Measurements from ENCODE around the gene GOLM1. TPM values are rescaled to one million over a fixed set of nuclear protein-coding genes. Genes with fewer than 3 reads are reported as not detected.

Gene GOLM1
- total RNA-seq, 5 donors from 2014 or later (not counting 1 experiment from before 2014, with no cell fraction given), result 0.75 to 2.4 (median 1.5) TPM

- peaks cover 0 to 4% of the 10 kb centered on the region in 2 donors for H3K27me3 Mint-ChIP-seq
- WGBS (ENCODE audit: insufficient coverage), result no CpG with 5 or more reads among the region's 5 CpGs
- ATAC-seq (replicated peaks in 1 of 4) (no peak), DNase-seq (no peak)
- Histone ChIP-seq H3K9me3 (no peaks in the 10 kb centered on the region), H3K4me3 (ENCODE audit: control insufficient read depth in 1 of 2, extremely low read depth in 1 of 2, low read length in 1 of 2) (no peak overlapping the region), H3K27ac (ENCODE audit: low read length) (no peak overlapping the region), H3K4me1 (ENCODE audit: control insufficient read depth in 1 of 2, extremely low read depth in 1 of 2, insufficient read depth in 2 of 2, low read length in 2 of 2) (no peaks in the 10 kb centered on the region), H3K27me3 (replicated peaks in 1 of 2; ENCODE audit: control insufficient read depth in 2 of 2, extremely low read depth in 1 of 2, insufficient read depth in 2 of 2, low read length in 1 of 2) (no peaks in the 10 kb centered on the region), H3K36me3 (ENCODE audit: control insufficient read depth in 2 of 2, extremely low read depth in 1 of 2, insufficient read depth in 1 of 2, low read length in 1 of 2) (no peaks in the 10 kb centered on the region)
- ChIA-PET POLR2A (no interaction called here), CTCF (no interaction called here)
- no peaks in the 10 kb centered on the region for H3K36me3 Mint-ChIP-seq
- no peak overlapping the region for H3K4me3 Mint-ChIP-seq
- no peaks in the 10 kb centered on the region for H3K4me1 Mint-ChIP-seq
- H3K9me3 Mint-ChIP-seq, result no peaks in the 10 kb centered on the region
- H3K27ac Mint-ChIP-seq, result no peak overlapping the region
These were observed 57.0 kb downstream of the GOLM1 start for GRCh38 chr9:86042199-86042978.

- DNase-seq (no peak), ATAC-seq (replicated peaks in 1 of 4) (no peak)
- Mint-ChIP-seq H3K27me3 (peaks cover 4% of the 10 kb centered on the region in 2 donors), H3K4me1 (no peaks in the 10 kb centered on the region), H3K36me3 (no peaks in the 10 kb centered on the region), H3K27ac (no peak overlapping the region), H3K9me3 (no peaks in the 10 kb centered on the region), H3K4me3 (no peak overlapping the region)
- H3K4me3 ChIP-seq (ENCODE audit: control insufficient read depth in 1 of 2, extremely low read depth in 1 of 2, low read length in 1 of 2), result no peak overlapping the region
- ChIA-PET POLR2A (no interaction called here), CTCF (interaction anchor here in 1 of 2 donors (0.6 kb wide), 1 partner anchor 188 kb away, joined by 4 read pairs; no protein-coding TSS in a partner anchor)
- H3K36me3 ChIP-seq (ENCODE audit: control insufficient read depth in 2 of 2, extremely low read depth in 1 of 2, insufficient read depth in 1 of 2, low read length in 1 of 2), result no peaks in the 10 kb centered on the region
- no peaks in the 10 kb centered on the region for H3K4me1 ChIP-seq (ENCODE audit: control insufficient read depth in 1 of 2, extremely low read depth in 1 of 2, insufficient read depth in 2 of 2, low read length in 2 of 2)
- H3K27ac ChIP-seq (ENCODE audit: low read length), result no peak overlapping the region
- WGBS (ENCODE audit: insufficient coverage), result 83% methylated on average over 3 of the region's 8 CpGs
- H3K27me3 ChIP-seq (replicated peaks in 1 of 2; ENCODE audit: control insufficient read depth in 2 of 2, extremely low read depth in 1 of 2, insufficient read depth in 2 of 2, low read length in 1 of 2), result peaks cover 0 to under 1% of the 10 kb centered on the region in 2 experiments
- H3K9me3 ChIP-seq, result no peaks in the 10 kb centered on the region
These were observed 58.0 kb downstream of the GOLM1 start for GRCh38 chr9:86041311-86041741.

GRCh38 chr9:86040861-86041155 is 58.5 kb downstream of the GOLM1 start:
- no peak overlapping the region for H3K4me3 Mint-ChIP-seq
- CTCF ChIA-PET, result no interaction called here
- no peaks in the 10 kb centered on the region for H3K4me1 ChIP-seq (ENCODE audit: control insufficient read depth in 1 of 2, extremely low read depth in 1 of 2, insufficient read depth in 2 of 2, low read length in 2 of 2)

GRCh38 chr9:86039991-86040860 is 59.1 kb downstream of the GOLM1 start:
- H3K27me3 Mint-ChIP-seq, result peaks cover 4% of the 10 kb centered on the region in 2 donors
- H3K4me3 Mint-ChIP-seq, result no peak overlapping the region
- Histone ChIP-seq H3K36me3 (ENCODE audit: control insufficient read depth in 2 of 2, extremely low read depth in 1 of 2, insufficient read depth in 1 of 2, low read length in 1 of 2) (no peaks in the 10 kb centered on the region), H3K4me3 (ENCODE audit: control insufficient read depth in 1 of 2, extremely low read depth in 1 of 2, low read length in 1 of 2) (no peak overlapping the region), H3K4me1 (ENCODE audit: control insufficient read depth in 1 of 2, extremely low read depth in 1 of 2, insufficient read depth in 2 of 2, low read length in 2 of 2) (no peaks in the 10 kb centered on the region), H3K27ac (ENCODE audit: low read length) (no peak overlapping the region), H3K9me3 (no peaks in the 10 kb centered on the region), H3K27me3 (replicated peaks in 1 of 2; ENCODE audit: control insufficient read depth in 2 of 2, extremely low read depth in 1 of 2, insufficient read depth in 2 of 2, low read length in 1 of 2) (peaks cover 0 to 4% of the 10 kb centered on the region in 2 experiments)
- POLR2A ChIA-PET, result no interaction called here
- no peaks in the 10 kb centered on the region for H3K36me3 Mint-ChIP-seq
- ATAC-seq (replicated peaks in 1 of 4) (no peak), DNase-seq (no peak)
- CTCF ChIA-PET, result interaction anchor here in 1 of 2 donors (0.7 kb wide), 1 partner anchor 411 kb away, joined by 8 read pairs; no protein-coding TSS in a partner anchor
- H3K4me1 Mint-ChIP-seq, result no peaks in the 10 kb centered on the region
- H3K9me3 Mint-ChIP-seq, result no peaks in the 10 kb centered on the region
- WGBS (ENCODE audit: insufficient coverage), result 85% methylated on average over 12 of the region's 12 CpGs
- no peak overlapping the region for H3K27ac Mint-ChIP-seq

More at GRCh38 chr9:86040861-86041155, 58.5 kb downstream of the GOLM1 start:
- 84% methylated on average over 2 of the region's 3 CpGs for WGBS (ENCODE audit: insufficient coverage)
- Histone ChIP-seq H3K27ac (ENCODE audit: low read length) (no peak overlapping the region), H3K4me3 (ENCODE audit: control insufficient read depth in 1 of 2, extremely low read depth in 1 of 2, low read length in 1 of 2) (no peak overlapping the region), H3K27me3 (replicated peaks in 1 of 2; ENCODE audit: control insufficient read depth in 2 of 2, extremely low read depth in 1 of 2, insufficient read depth in 2 of 2, low read length in 1 of 2) (peaks cover 0 to 4% of the 10 kb centered on the region in 2 experiments), H3K36me3 (ENCODE audit: control insufficient read depth in 2 of 2, extremely low read depth in 1 of 2, insufficient read depth in 1 of 2, low read length in 1 of 2) (no peaks in the 10 kb centered on the region), H3K9me3 (no peaks in the 10 kb centered on the region)
- peaks cover 4% of the 10 kb centered on the region in 2 donors for H3K27me3 Mint-ChIP-seq
- no peaks in the 10 kb centered on the region for H3K4me1 Mint-ChIP-seq
- POLR2A ChIA-PET, result no interaction called here
- no peak for DNase-seq
- ATAC-seq (replicated peaks in 1 of 4), result no peak
- no peaks in the 10 kb centered on the region for H3K36me3 Mint-ChIP-seq
- H3K9me3 Mint-ChIP-seq, result no peaks in the 10 kb centered on the region
- no peak overlapping the region for H3K27ac Mint-ChIP-seq

- Mint-ChIP-seq H3K4me1 (no peaks in the 10 kb centered on the region), H3K9me3 (no peaks in the 10 kb centered on the region), H3K4me3 (no peak overlapping the region), H3K36me3 (no peaks in the 10 kb centered on the region), H3K27ac (no peak overlapping the region), H3K27me3 (peaks cover 4% of the 10 kb centered on the region in 2 donors)
- Histone ChIP-seq H3K36me3 (ENCODE audit: control insufficient read depth in 2 of 2, extremely low read depth in 1 of 2, insufficient read depth in 1 of 2, low read length in 1 of 2) (no peaks in the 10 kb centered on the region), H3K4me1 (ENCODE audit: control insufficient read depth in 1 of 2, extremely low read depth in 1 of 2, insufficient read depth in 2 of 2, low read length in 2 of 2) (no peaks in the 10 kb centered on the region), H3K27ac (ENCODE audit: low read length) (no peak overlapping the region), H3K27me3 (replicated peaks in 1 of 2; ENCODE audit: control insufficient read depth in 2 of 2, extremely low read depth in 1 of 2, insufficient read depth in 2 of 2, low read length in 1 of 2) (peaks cover 0 to 4% of the 10 kb centered on the region in 2 experiments), H3K4me3 (ENCODE audit: control insufficient read depth in 1 of 2, extremely low read depth in 1 of 2, low read length in 1 of 2) (no peak overlapping the region), H3K9me3 (no peaks in the 10 kb centered on the region)
- DNase-seq (no peak), ATAC-seq (replicated peaks in 1 of 4) (no peak)
- ChIA-PET CTCF (interaction anchor here in 1 of 2 donors (0.7 kb wide), 1 partner anchor 11 kb away, joined by 4 read pairs; no protein-coding TSS in a partner anchor), POLR2A (no interaction called here)
- WGBS (ENCODE audit: insufficient coverage), result 100% methylated on average over 6 of the region's 9 CpGs
These were observed 62.8 kb downstream of the GOLM1 start for GRCh38 chr9:86036555-86036954.

- no peaks in the 10 kb centered on the region for H3K4me1 ChIP-seq (ENCODE audit: control insufficient read depth in 1 of 2, extremely low read depth in 1 of 2, insufficient read depth in 2 of 2, low read length in 2 of 2)
- POLR2A ChIA-PET, result interaction anchor here in 1 of 2 donors (0.6 kb wide), 1 partner anchor 98 kb away, joined by 5 read pairs; no protein-coding TSS in a partner anchor
- H3K27me3 Mint-ChIP-seq, result peaks cover 4% of the 10 kb centered on the region in 2 donors
- no peak for ATAC-seq (replicated peaks in 1 of 4)
- peaks cover 0 to 4% of the 10 kb centered on the region in 2 experiments for H3K27me3 ChIP-seq (replicated peaks in 1 of 2; ENCODE audit: control insufficient read depth in 2 of 2, extremely low read depth in 1 of 2, insufficient read depth in 2 of 2, low read length in 1 of 2)
- no peaks in the 10 kb centered on the region for H3K36me3 ChIP-seq (ENCODE audit: control insufficient read depth in 2 of 2, extremely low read depth in 1 of 2, insufficient read depth in 1 of 2, low read length in 1 of 2)
- H3K27ac ChIP-seq (ENCODE audit: low read length), result no peak overlapping the region
- CTCF ChIA-PET, result interaction anchor here in 1 of 2 donors (0.6 kb wide), 1 partner anchor 136 kb away, joined by 7 read pairs; no protein-coding TSS in a partner anchor
- 87% methylated on average over 12 of the region's 15 CpGs for WGBS (ENCODE audit: insufficient coverage)
- H3K36me3 Mint-ChIP-seq, result no peaks in the 10 kb centered on the region
- no peak for DNase-seq
- H3K9me3 ChIP-seq, result no peaks in the 10 kb centered on the region
- no peaks in the 10 kb centered on the region for H3K9me3 Mint-ChIP-seq
- H3K4me1 Mint-ChIP-seq, result no peaks in the 10 kb centered on the region
- no peak overlapping the region for H3K27ac Mint-ChIP-seq
- no peak overlapping the region for H3K4me3 ChIP-seq (ENCODE audit: control insufficient read depth in 1 of 2, extremely low read depth in 1 of 2, low read length in 1 of 2)
- no peak overlapping the region for H3K4me3 Mint-ChIP-seq
These were observed 63.4 kb downstream of the GOLM1 start for GRCh38 chr9:86035827-86036440.

All from T-cell (primary cell).